Breast epithelium (tissue), 3 donors: ENCODE data around the gene NRP1.

Experiments used
- CTCF ChIP-seq, 3 donors: fragments of 450-650 bp; IDR thresholded peaks; one replicate each; pipeline ENCODE4 v1.5.1; 2016 to 2017; ENCODE audit warnings: antibody characterized with exemption in 3 of 3, mild to moderate bottlenecking in 3 of 3, moderate library complexity in 3 of 3
- POLR2A ChIP-seq: fragments of 450-650 bp; IDR thresholded peaks from one replicate; pipeline ENCODE4 v1.6.1; 2016; ENCODE audit warnings: antibody characterized with exemption, mild to moderate bottlenecking, moderate library complexity
- POLR2AphosphoS5 ChIP-seq, 3 donors: sonication (generic); formaldehyde crosslinking; IDR thresholded peaks; one replicate each; pipeline ENCODE4 v1.6.1; 2017; ENCODE audit warnings: antibody characterized with exemption in 3 of 3

DNA sequence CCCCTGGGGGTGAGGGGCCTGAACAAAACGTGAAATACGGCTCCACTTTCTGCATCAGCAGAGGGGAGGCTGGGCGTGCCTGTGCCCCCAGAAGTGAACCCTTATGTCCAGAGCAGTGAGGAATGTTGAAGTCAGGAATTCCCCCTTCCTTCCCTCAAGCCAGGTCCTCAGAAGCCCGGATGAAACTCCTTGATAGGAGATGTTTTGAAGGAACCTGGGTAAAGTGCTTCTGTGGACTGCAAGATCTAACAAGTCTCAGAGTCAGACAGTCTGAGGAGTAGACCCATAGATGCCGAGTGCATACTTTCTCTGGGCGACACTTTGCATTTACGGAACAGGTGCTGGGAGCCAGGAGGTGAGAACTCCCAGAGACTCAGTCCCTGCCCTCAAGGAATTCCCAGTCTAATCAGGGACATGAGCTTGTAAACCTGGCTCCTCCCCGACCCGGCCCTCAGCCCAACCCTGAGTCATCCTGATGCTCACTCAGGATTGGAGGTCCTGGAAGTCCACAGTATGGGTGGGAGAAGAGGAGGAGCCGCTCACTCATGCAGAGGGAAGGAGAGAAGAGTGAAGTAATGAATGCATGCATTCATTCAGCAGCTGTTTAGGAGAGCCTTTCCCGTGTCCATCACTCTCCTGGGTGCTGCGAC is 197.0 kb downstream of the NRP1 start:
- no peak for TF ChIP-seq CTCF (IDR thresholded peaks at IDR 0.05)
- TF ChIP-seq POLR2A: no peak
- no peak for TF ChIP-seq POLR2AphosphoS5 (IDR thresholded peaks at IDR 0.05)
